GM06990 (cell line): ENCODE results near the gene COL4A2.

Experiments
- DNase-seq: peaks from one replicate; pipeline ENCODE4 v3.0.0-alpha.2; 2011; ENCODE audit not compliant: insufficient read length; ENCODE audit errors: extremely low read depth
- H3K27me3 ChIP-seq: replicated peaks from 2 replicates; pipeline ENCODE4 v1.6.0; 2011; ENCODE audit warnings: low read length; ENCODE audit not compliant: control insufficient read depth, insufficient read depth
- H3K36me3 ChIP-seq: 2 replicates; pipeline ENCODE4 v1.5.1; 2011; ENCODE audit warnings: low read length; ENCODE audit not compliant: control insufficient read depth, insufficient read depth
- H3K4me3 ChIP-seq: replicated peaks from 2 replicates; pipeline ENCODE4 v1.5.1; 2011; ENCODE audit warnings: low read depth, mild to moderate bottlenecking, control low read depth, low read length
- CTCF ChIP-seq: IDR thresholded peaks from 2 replicates; pipeline ENCODE4 v1.5.1; 2011; ENCODE audit warnings: low read length, control low read depth, mild to moderate bottlenecking, inconsistent platforms; ENCODE audit not compliant: insufficient read depth, poor library complexity, severe bottlenecking

COL4A2 gene

GRCh38 chr13:110477706-110478245 is 170.7 kb downstream of the COL4A2 start:
- no peak for TF ChIP-seq CTCF
- Histone ChIP-seq H3K36me3 (no peaks in the 10 kb centered on the region), H3K4me3 (no peak overlapping the region), H3K27me3 (peaks cover 2% of the 10 kb centered on the region; the same call in 1 of the 2 replicates)
- no peak for DNase-seq

- Histone ChIP-seq H3K36me3 (no peaks in the 10 kb centered on the region), H3K4me3 (no peak overlapping the region), H3K27me3 (peaks cover 2% of the 10 kb centered on the region; the same call in 1 of the 2 replicates)
- DNase-seq = no peak
- no peak for TF ChIP-seq CTCF
Measured at GRCh38 chr13:110478405-110479214, 171.5 kb downstream of the COL4A2 start.

- no peak for TF ChIP-seq CTCF
- Histone ChIP-seq H3K36me3 (no peaks in the 10 kb centered on the region), H3K27me3 (peaks cover 2% of the 10 kb centered on the region; the same call in 1 of the 2 replicates), H3K4me3 (no peak overlapping the region)
- no peak for DNase-seq
Measured at GRCh38 chr13:110479215-110479545, 172.1 kb downstream of the COL4A2 start.

- TF ChIP-seq CTCF = no peak
- peaks cover 2% of the 10 kb centered on the region; the same call in 1 of the 2 replicates for H3K27me3 ChIP-seq
- no peak overlapping the region for H3K4me3 ChIP-seq
- no peak for DNase-seq
- no peaks in the 10 kb centered on the region for H3K36me3 ChIP-seq
Measured at GRCh38 chr13:110479648-110480047, 172.6 kb downstream of the COL4A2 start.

- Histone ChIP-seq H3K4me3 (no peak overlapping the region), H3K36me3 (no peaks in the 10 kb centered on the region), H3K27me3 (peaks cover 2% of the 10 kb centered on the region; the same call in 1 of the 2 replicates)
- DNase-seq = no peak
- no peak for TF ChIP-seq CTCF
Measured at GRCh38 chr13:110480161-110480560, 173.1 kb downstream of the COL4A2 start.
